ENCODE results near the gene GPR143.

GRCh38 chrX:9758021-9758638 is 7.5 kb downstream of the GPR143 start:
- TF ChIP-seq, protein P1, sequence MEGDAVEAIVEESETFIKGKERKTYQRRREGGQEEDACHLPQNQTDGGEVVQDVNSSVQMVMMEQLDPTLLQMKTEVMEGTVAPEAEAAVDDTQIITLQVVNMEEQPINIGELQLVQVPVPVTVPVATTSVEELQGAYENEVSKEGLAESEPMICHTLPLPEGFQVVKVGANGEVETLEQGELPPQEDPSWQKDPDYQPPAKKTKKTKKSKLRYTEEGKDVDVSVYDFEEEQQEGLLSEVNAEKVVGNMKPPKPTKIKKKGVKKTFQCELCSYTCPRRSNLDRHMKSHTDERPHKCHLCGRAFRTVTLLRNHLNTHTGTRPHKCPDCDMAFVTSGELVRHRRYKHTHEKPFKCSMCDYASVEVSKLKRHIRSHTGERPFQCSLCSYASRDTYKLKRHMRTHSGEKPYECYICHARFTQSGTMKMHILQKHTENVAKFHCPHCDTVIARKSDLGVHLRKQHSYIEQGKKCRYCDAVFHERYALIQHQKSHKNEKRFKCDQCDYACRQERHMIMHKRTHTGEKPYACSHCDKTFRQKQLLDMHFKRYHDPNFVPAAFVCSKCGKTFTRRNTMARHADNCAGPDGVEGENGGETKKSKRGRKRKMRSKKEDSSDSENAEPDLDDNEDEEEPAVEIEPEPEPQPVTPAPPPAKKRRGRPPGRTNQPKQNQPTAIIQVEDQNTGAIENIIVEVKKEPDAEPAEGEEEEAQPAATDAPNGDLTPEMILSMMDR (conservative IDR thresholded peaks at IDR 0.05; ENCODE audit: low read depth, low read length) = no peak
- no peak for TF ChIP-seq EZH2 (IDR thresholded peaks at IDR 0.05; ENCODE audit: borderline replicate concordance, low read depth, low read length, poor library complexity, severe bottlenecking)

All from A673 (cell line).